Mesothelial cell of epicardium (in vitro differentiated cells): Measurements from ENCODE around the gene RBM23. TPM values are rescaled to one million over a fixed set of nuclear protein-coding genes. Genes with fewer than 3 reads are reported as not detected.

Source experiments
- DNase-seq, 2 experiments: peaks; one replicate each; pipeline ENCODE4 v3.0.0; 2021; ENCODE audit warnings: low spot score in 2 of 2; ENCODE audit not compliant: unreplicated experiment in 2 of 2
- H3K27ac Mint-ChIP-seq: 2 replicates; pipeline ENCODE4 v1.8.0; 2021; ENCODE audit warnings: mixed read lengths
- H3K27me3 Mint-ChIP-seq: 2 replicates; pipeline ENCODE4 v1.8.0; 2021; ENCODE audit warnings: low read depth, mixed read lengths
- H3K36me3 Mint-ChIP-seq: 2 replicates; pipeline ENCODE4 v1.8.0; 2021; ENCODE audit warnings: mixed read lengths
- H3K4me1 Mint-ChIP-seq: 2 replicates; pipeline ENCODE4 v1.8.0; 2021; ENCODE audit warnings: mixed read lengths
- H3K4me3 Mint-ChIP-seq: 2 replicates; pipeline ENCODE4 v1.8.0; 2021; ENCODE audit warnings: mild to moderate bottlenecking, moderate library complexity, mixed read lengths
- H3K9me3 Mint-ChIP-seq: 2 replicates; pipeline ENCODE4 v1.8.0; 2021; ENCODE audit warnings: mixed read lengths
- total RNA-seq: library from RNA; stranded (reverse); gene quantifications from 3 replicates; pipeline ENCODE4 v1.2.1, GENCODE V29; 2021
- TF ChIP-seq, protein P1 (sequence below): fragments of 200-600 bp; sonication (generic); IDR thresholded peaks from one replicate; pipeline ENCODE4 v1.5.0; 2021; ENCODE audit warnings: antibody characterized with exemption; ENCODE audit not compliant: unreplicated experiment

Gene RBM23
- total RNA-seq, 1 donor from 2014 or later = 97.9 TPM

DNA sequence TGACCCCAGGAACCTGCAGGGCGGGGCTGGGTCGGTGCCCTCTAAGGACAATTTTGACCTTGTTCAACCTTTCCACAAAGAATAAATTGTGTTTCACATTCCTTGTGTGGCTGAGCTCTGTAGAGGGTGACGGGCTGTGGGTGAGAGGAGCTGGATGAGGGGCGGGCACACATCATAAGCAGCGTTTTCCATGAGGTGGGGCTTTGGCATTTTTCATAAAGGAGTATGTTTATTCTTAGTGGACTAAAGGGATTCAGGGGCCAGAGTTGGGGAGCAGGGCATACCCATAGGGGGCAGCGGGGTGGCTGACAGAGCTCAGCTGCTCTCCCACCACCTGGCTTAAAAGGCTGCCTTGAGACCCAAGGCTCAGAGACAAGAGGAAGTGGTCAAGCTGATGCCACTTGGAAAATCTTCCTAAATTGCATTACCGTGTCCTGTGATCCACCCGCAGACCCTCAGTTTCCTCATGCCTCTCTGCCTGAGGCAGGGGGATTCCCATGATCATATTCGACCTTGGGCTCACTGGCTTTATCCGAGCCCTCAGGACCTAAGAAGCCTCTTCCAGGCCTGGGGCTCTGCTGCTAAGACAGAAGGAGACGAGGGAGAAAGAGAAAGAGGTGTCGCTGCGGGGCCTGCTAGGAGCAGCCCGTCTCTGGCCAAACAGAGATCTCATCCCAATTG lies 71.1 kb downstream of the RBM23 start:
- Mint-ChIP-seq H3K4me3 (peak overlapping the region; percentile 31), H3K27ac (peak overlapping the region; percentile 97), H3K4me1 (peaks cover 34% of the 10 kb centered on the region), H3K36me3 (peaks cover 20% of the 10 kb centered on the region), H3K9me3 (no peaks in the 10 kb centered on the region), H3K27me3 (no peaks in the 10 kb centered on the region)
- TF ChIP-seq, protein P1, sequence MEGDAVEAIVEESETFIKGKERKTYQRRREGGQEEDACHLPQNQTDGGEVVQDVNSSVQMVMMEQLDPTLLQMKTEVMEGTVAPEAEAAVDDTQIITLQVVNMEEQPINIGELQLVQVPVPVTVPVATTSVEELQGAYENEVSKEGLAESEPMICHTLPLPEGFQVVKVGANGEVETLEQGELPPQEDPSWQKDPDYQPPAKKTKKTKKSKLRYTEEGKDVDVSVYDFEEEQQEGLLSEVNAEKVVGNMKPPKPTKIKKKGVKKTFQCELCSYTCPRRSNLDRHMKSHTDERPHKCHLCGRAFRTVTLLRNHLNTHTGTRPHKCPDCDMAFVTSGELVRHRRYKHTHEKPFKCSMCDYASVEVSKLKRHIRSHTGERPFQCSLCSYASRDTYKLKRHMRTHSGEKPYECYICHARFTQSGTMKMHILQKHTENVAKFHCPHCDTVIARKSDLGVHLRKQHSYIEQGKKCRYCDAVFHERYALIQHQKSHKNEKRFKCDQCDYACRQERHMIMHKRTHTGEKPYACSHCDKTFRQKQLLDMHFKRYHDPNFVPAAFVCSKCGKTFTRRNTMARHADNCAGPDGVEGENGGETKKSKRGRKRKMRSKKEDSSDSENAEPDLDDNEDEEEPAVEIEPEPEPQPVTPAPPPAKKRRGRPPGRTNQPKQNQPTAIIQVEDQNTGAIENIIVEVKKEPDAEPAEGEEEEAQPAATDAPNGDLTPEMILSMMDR = no peak
- DNase-seq = no peak

DNA sequence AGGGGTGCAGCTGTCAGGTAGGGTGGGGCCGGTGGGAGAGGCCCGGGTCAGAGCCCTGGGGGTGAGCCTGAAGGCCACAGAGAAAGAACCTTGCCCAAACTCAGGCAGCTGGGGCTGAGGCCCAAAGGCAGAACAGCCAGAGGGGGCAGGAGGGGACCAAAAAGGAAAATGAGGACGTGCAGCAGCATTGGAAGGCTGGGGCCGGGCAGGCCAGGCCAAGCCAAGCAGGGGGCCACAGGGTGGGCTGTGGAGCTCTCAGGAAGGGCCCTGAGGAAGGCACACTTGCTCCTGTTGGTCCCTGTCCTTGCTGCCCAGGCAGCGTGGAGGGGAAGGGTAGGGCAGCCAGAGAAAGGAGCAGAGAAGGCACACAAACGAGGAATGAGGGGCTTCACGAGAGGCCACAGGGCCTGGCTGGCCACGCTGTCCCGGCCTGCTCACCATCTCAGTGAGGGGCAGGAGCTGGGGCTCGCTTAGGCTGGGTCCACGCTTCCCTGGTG lies 72.1 kb downstream of the RBM23 start:
- H3K9me3 Mint-ChIP-seq = no peaks in the 10 kb centered on the region
- no peak overlapping the region for H3K4me3 Mint-ChIP-seq
- H3K27me3 Mint-ChIP-seq = no peaks in the 10 kb centered on the region
- peaks cover 32% of the 10 kb centered on the region for H3K4me1 Mint-ChIP-seq
- H3K36me3 Mint-ChIP-seq = peaks cover 29% of the 10 kb centered on the region
- TF ChIP-seq, protein P1 = no peak
- H3K27ac Mint-ChIP-seq = peak overlapping the region; percentile 69
- no peak for DNase-seq

DNA sequence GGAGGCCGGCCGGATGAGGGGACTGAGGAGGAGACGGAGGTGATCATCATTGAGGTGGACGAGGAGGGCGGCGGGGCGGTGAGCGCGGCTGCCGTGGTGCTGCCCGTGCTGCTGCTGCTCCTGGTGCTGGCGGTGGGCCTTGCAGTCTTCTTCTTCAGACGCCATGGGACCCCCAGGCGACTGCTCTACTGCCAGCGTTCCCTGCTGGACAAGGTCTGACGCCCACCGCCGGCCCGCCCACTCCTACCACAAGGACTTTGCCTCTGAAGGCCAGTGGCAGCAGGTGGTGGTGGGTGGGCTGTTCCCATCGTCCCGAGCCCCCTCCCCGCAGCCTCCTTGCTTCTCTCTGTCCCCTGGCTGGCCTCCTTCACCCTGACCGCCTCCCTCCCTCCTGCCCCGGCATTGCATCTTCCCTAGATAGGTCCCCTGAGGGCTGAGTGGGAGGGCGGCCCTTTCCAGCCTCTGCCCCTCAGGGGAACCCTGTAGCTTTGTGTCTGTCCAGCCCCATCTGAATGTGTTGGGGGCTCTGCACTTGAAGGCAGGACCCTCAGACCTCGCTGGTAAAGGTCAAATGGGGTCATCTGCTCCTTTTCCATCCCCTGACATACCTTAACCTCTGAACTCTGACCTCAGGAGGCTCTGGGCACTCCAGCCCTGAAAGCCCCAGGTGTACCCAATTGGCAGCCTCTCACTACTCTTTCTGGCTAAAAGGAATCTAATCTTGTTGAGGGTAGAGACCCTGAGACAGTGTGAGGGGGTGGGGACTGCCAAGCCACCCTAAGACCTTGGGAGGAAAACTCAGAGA lies 72.9 kb downstream of the RBM23 start:
- Mint-ChIP-seq H3K27ac (peak overlapping the region; percentile 69), H3K27me3 (no peaks in the 10 kb centered on the region)

DNA sequence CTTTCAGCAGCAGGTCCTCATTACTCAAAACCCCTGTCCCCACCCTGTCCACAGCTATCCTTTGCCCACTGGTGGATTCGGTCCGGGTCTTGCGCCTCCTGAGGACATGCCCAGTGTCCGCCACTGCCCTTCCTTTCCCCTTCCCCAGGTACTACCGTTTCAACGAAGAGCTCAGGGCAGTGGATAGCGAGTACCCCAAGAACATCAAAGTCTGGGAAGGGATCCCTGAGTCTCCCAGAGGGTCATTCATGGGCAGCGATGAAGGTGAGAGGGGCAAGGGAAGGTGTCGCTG lies 73.9 kb downstream of the RBM23 start:
- Mint-ChIP-seq H3K27me3 (no peaks in the 10 kb centered on the region), H3K4me3 (no peak overlapping the region), H3K27ac (peak overlapping the region; percentile 9), H3K36me3 (peaks cover 37% of the 10 kb centered on the region), H3K9me3 (no peaks in the 10 kb centered on the region), H3K4me1 (peaks cover 29% of the 10 kb centered on the region)
- no peak for DNase-seq
- TF ChIP-seq, protein P1 = no peak

More for the DNA sequence above, 72.9 kb downstream of the RBM23 start:
- Mint-ChIP-seq H3K36me3 (peaks cover 35% of the 10 kb centered on the region), H3K9me3 (no peaks in the 10 kb centered on the region), H3K4me3 (no peak overlapping the region), H3K4me1 (peaks cover 30% of the 10 kb centered on the region)
- TF ChIP-seq, protein P1 = no peak
- DNase-seq = no peak

DNA sequence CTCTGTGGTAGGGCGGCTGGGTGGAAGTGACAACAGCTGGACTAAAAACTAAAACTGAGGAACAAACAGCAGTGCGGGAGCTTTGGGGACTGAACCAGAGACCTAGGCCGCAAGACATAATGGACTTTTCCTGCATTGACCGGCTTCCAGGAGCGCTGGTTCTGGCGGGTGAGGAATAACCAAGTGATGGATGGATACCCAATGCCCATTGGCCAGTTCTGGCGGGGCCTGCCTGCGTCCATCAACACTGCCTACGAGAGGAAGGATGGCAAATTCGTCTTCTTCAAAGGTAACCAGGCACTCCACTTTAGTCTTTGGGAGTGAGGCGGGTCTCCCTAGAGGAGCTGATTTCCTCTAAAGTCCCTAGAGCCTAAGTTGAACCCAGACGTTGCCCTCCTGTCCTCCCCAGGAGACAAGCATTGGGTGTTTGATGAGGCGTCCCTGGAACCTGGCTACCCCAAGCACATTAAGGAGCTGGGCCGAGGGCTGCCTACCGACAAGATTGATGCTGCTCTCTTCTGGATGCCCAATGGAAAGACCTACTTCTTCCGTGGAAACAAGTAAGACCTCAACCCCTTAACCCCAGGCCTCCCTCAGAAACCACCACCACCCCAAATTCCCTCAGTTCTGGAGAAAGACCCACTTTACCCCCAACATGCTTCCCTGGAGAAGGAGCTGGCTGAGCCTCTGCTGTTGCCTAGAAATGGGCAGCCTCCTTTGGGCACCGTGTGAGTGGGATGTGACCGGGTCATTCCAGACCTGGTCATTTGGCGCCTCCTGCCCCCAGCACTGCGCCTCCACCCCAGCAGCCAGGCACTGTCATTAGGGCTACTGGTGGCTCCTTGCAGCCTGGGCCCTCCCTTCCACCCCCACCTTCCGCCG lies 74.5 kb downstream of the RBM23 start:
- no peak overlapping the region for H3K27ac Mint-ChIP-seq

More for the DNA sequence above, 74.5 kb downstream of the RBM23 start:
- peaks cover 37% of the 10 kb centered on the region for H3K36me3 Mint-ChIP-seq
- H3K4me3 Mint-ChIP-seq = no peak overlapping the region
- peaks cover 27% of the 10 kb centered on the region for H3K4me1 Mint-ChIP-seq
- H3K27me3 Mint-ChIP-seq = no peaks in the 10 kb centered on the region
- TF ChIP-seq, protein P1 = no peak
- no peaks in the 10 kb centered on the region for H3K9me3 Mint-ChIP-seq
- DNase-seq = no peak
